Stromal cell of bone marrow (primary cell): ENCODE data around the gene NRN1L.
A peak's percentile ranks its signal among the peaks of the same experiment; 100 is the strongest.

Source experiments
- DNase-seq: peaks from one replicate; pipeline ENCODE4 v3.0.0-alpha.2; 2012; ENCODE audit warnings: low read depth

NRN1L gene

DNA sequence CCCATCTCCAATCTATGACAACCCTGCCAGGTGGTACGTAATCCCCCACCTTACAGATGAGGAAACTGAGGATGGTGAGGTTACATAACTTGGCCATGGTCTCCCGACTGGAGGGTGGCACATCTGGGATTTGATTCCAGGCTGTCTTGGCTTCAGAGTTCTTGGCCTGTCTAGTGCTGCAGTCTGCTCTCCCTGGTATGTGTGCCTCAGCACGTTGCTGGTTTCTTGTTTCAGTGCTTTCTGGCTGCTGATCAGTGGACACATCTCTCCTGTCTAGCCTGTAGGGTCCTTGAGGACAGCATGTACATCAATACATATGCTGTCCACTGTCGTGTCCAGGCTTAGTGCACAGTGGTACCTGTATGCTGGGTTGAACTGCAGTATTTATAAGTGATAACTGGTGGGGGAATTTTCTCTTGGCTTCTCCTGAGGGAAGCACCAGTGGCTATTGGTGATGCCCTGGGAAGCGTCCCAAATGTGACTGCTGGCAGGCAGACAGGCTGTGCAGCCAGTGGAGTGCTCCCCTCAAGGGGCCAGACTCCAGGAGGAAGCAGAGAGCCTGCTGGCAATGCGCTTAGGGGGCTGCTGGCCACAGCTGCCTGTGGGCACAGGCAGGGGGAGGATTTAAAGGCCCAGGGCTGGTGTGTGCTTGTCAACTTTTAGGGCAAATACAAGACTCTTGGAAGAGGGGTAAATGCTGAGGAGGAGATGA is 32.6 kb downstream of the NRN1L start:
- DNase-seq: no peak

DNA sequence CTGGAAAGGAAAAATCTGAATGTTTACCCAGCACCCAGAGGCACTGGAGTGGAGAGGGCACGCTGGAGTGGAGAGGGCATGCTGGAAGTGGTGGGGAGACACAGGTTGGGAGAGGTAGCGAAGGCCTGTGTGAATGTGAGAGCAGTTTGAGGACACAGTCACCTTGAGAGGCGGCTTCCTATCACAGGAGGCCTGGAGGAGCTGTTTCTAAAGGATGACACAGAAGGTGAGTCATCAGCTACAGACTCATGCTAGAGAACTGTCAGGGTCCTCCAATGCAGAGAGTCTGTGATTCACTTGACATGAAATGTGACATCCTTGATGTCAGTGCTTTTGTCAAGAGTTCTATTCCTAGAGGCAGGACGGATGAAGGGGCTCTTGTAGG is 33.2 kb downstream of the NRN1L start:
- DNase-seq: peak; percentile 62

DNA sequence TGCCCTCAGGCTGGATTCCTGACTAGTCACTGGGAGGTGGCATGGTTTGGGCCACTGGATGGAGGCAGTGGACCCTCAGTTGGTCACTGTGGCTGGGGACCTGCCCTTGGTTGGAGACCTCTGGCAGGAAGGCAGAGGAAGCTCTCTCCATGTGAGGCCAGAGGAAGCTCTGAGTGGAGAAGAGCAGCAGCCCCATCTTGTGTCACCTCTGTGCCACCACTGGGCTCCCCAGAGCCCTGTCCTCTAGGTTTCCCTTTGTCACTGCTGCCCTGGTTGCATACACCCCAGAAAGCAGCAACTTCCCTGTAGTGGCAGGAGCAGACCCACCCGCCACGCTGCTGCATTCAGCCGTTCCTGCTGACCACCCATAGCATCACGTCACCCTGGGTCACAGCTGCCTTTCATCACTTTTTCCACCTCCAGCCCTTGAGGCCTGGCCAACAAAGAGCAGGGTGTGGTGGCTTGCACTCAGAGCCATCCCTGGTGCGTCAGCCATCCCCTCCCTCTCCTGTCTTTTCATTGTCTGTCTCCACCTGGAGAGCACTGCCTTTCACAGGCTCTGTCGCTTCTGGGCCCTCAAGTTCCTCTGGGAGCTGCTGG is 35.0 kb downstream of the NRN1L start:
- DNase-seq: no peak

DNA sequence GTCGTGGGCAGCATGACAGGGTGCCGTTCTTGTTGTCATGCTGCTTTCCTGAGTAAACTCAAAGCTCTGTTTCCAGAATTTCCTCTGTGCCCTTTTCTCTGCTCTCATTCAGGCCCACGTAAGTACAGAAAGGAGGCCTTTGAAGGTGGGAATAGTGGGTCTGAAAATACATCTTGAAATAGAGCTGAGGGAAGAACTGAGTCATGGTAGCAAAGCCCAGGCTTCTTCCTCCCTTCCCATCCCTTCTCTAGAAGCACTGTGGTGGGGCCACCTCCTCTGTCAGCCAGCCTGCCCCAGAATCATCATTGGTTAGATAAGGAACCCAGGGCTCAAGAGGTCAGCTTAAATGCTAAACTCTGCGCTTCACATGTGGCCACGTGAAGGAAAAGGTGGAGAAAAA is 37.5 kb downstream of the NRN1L start:
- DNase-seq: no peak

DNA sequence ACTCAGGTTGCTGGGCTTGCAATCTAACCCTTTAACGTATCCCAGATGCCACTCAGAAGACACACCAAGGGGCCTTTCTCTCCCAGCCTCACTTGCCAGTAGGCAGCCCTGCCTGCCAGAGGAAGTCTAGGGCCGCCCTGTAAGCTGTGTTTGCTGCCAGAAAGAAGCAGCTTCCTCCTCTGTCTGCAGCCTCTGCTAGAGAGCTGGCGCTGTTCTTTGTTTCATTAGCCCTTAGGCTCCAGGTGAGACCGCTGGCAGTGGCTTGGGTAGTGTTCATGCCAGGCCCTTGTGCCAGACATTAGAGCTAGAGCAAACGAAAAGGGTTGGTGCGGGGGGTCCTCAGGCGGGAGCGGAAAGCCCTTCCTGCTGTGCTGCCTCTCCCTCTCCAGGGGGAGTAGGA is 38.1 kb downstream of the NRN1L start:
- no peak for DNase-seq

DNA sequence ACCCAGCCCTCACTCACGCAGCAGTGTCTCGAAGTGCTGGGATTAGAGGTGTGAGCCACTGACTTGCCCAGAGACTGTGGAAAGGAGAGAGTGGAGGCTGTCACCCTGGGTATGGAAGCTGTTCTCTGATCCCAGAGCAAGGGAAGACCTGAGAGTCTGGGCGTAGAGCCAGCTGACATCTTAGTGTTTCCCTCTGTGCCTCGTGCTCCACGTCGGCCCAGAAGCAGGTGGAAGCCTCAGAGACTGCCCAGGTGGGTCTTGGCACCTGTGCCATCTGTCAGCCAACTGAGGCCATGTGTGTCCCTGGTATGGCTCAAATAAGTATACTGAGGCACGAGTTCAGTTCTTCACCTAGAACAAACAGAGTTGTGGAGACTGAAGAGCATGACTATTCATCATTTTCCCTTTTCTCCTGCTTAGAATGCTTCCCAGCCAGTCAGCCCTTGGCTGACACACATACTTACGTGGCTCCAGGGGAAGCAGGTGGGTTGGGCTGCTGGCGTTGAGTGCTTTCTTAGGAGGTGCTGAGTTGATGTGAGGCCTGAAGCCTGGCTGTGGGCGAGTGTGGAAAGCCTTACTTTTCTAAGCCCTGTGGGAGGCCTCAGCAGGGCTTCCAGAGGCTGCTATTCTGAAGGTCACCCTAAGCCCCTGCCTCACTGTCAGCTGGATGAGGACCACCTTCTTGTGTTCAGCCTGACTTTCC is 38.9 kb downstream of the NRN1L start:
- DNase-seq: no peak

DNA sequence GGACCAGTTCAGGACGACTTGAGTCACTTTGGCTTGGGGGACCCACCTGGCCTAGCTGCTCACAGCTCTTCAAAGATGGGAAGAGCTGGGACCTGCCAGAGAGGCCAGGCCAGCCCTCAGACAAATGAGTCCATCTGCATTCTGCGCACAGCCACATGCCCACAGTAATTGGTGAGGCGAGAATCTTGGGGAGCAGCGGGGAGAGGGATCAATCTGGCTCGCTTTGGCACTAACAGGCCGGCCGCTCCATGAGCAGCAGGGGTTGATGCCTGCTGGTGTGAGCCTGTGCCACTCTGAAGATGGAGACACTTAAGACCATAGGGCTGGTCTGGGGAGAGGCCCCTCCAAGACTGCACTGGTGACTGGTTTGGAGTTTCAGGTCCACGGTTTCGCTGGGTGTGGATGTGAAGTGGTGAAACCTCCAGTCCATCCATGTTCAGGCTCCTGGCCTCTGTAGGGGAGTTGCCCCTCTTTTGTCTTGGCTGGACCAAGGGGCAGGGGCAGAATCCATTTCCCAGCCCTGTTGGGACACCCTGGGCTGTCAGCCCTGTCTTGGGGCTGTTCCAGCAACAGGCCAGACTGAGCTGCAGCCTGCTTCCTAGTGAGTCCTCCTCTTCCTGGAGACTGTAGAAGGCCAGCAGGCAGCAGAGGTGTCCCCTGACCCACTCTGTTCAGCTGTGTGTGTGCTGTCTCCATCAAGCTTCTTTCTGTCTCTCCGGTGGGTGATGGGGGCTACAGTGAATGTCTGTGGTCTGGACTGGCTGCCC is 39.6 kb downstream of the NRN1L start:
- no peak for DNase-seq

DNA sequence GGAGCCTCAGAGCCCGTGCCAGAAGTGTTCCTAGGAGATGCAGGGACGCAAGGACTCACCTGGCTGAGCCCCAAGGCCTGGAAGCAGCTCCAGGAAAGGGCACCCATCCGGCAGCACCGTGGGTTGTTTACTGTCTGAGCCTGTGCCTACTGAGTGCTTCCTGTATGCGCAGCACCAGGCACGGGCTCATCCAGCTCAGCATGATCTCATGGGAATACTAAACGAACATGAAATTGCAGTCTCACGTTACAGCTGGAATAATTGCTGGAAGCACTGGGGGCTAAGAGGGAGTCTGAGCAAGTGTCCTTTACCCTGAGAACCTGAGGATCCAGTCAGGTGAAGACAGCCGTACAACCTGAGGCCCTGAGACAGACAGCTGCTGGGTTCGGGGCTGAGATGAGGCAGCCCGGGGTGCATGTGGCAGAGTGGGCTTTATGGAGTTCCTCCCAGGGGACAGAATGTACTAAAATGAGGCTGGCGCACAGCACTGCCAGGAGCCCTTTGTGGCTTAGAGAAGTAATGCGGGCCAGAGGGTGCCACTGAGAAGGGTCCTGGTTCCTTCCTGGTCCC is 41.6 kb downstream of the NRN1L start:
- DNase-seq: no peak

DNA sequence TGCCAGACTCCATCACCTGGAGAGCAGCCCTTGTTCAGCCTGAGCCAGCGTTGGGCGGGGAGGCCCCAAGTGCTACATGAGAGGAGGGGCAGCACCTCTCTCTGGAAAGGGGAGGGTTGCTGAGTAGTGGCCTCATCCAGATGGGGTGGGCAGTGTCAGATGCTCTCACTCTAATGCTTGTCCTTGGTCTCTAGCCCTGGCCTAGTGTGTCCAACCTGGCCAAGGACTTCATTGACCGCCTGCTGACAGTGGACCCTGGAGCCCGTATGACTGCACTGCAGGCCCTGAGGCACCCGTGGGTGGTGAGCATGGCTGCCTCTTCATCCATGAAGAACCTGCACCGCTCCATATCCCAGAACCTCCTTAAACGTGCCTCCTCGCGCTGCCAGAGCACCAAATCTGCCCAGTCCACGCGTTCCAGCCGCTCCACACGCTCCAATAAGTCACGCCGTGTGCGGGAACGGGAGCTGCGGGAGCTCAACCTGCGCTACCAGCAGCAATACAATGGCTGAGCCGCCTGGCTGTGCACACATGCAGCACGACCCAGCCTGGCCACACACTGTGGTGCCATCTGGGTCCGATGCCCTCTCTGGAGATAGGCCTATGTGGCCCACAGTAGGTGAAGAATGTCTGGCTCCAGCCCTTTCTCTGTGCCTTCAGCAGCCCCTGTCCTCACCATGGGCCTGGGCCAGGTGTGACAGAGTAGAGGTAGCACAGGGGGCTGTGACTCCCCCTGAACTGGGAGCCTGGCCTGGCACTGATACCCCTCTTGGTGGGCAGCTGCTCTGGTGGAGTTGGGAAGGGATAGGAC is 42.7 kb downstream of the NRN1L start:
- no peak for DNase-seq

DNA sequence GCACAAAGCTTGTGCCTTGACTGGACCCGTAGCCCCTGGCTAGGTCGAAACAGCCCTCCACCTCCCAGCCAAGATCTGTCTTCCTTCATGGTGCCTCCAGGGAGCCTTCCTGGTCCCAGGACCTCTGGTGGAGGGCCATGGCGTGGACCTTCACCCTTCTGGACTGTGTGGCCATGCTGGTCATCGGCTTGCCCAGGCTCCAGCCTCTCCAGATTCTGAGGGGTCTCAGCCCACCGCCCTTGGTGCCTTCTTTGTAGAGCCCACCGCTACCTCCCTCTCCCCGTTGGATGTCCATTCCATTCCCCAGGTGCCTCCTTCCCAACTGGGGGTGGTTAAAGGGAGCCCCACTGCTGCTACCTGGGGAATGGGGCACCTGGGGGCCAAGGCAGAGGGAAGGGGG is 43.5 kb downstream of the NRN1L start:
- DNase-seq: no peak

DNA sequence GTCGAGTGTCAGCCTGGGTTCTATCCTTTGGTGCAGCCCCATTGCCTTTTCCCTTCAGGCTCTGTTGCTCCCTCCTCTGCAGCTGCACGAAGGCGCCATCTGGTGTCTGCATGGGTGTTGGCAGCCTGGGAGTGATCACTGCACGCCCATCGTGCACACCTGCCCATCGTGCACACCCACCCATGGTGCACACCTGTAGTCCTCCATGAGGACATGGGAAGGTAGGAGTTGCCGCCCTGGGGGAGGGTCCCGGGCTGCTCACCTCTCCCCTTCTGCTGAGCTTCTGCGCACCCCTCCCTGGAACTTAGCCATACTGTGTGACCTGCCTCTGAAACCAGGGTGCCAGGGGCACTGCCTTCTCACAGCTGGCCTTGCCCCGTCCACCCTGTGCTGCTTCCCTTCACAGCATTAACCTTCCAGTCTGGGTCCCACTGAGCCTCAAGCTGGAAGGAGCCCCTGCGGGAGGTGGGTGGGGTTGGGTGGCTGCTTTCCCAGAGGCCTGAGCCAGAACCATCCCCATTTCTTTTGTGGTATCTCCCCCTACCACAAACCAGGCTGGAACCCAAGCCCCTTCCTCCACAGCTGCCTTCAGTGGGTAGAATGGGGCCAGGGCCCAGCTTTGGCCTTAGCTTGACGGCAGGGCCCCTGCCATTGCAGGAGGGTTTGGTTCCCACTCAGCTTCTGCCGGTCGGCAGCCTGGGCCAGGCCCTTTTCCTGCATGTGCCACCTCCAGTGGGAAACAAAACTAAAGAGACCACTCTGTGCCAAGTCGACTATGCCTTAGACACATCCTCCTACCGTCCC is 44.1 kb downstream of the NRN1L start:
- no peak for DNase-seq

DNA sequence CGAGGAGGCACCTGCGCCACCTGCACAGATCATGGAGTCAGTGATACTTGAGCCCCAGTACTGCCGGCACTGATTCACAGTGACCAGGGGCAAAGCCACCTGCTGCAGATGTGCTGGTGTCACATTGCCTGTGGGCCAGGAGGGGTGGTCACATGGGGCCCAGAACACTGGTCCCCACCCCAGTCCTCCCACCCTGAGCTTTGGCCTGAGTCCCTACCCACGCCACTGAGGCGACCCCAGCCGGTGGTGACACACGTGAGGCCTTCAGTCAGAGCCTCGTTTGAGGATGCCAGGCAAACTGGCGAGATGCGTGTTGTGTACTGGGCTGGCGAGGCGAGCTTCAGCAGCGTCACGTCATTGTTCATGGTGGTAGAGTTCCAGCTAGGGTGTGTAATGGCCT is 45.5 kb downstream of the NRN1L start:
- no peak for DNase-seq

DNA sequence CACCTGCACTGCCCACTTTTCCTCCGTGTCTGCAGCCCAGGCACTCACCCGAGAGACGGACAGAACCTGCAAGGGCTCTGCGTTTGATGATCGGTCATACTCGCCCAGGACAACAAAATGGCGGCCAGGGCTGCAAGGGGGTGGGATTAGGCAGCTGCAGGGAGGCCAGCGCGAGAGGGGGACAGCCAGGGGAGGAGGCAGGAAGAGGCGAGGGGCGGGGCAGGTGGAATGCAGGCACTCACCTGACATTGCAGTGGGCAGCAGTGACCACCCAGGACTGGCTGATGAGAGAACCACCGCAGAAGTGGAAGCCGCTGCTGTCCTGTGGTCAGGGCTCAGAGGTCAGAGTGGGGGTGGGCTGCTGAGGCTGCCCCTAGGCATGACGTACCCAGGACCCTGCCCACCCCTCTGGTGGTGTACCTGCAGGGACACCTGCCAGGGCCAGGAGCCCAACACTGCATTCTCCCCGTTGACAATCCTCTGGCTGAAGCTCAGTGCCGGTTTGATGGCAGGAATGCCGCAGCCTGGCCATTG is 46.1 kb downstream of the NRN1L start:
- no peak for DNase-seq

DNA sequence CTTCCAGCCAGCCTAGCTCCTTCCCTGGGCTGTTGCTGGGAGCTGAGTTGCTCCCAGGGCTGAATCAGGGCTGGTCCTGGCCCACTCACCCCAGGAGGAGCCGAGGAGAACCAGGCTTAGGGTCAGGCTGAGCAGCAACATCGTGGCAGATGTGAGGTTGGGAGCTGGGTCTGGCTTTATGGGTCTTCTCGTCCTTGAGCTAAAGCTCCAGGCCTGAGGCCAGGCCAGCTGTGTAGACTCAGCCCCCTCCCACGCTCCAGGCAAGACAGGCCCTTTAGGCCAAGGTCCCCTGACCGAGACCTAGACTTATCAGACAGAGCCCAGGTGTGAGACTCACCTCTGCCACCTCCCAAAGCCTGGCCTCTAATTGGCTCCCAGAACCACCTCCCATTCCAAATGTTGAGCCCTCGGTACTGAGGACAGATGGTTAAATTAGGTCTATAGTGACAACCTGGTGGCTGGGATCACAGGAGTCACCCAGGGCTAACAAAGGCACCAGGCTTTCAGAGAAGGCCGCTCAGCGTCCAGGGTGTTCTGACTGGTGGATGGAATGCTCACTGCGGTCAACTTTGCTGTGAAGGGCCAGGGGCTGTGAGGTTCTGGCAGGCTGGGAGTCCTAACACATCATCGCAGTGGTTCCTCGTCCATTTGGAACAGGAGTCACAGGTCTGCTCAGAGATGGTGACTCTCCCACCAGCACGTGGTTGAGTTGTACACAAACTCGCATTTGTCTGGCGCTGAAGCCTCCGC is 47.2 kb downstream of the NRN1L start, which contains the start of gene CTRL:
CTRL (minus strand) TSS at position 151 of the 750 bp plus-strand sequence; CDS start at position 141, 10 bp downstream.
- DNase-seq: no peak

DNA sequence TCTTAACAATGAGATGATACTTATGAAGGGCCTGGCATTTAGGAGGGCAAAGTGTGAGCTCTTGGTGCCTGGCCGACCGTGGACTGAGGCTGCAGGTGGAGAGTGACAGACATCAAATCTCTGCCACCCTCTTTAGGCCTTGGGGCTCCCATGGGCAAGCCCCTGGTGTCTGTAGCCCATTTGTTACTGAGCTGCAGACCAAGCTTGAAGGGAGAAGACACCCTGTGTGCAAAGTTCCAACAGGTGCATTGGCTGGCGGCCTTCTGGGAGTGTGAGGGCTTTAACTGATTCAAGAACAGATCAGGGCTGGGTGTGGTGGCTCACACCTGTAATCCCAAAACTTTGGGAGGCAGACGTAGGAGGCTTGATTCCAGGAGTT is 47.8 kb downstream of the NRN1L start:
- no peak for DNase-seq

DNA sequence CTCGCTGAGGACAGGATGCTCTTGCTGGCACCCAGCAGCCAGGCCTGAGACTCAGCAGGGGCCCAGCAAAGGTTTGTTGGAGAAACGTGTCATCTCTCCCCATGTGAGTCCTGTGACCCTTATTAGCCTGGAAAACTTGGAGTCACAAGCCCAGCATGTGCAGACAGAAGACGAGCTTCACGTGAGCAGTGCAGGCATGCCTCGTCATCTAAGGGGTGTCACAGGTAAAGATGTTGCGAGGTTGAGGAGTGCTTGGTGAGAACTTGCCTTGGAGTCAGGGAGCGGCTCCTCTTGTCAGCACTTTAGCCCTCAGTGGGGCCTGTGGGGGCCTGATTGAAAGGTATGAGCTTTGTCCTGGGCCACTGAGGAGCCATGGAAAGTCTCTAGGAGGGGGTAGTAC is 49.1 kb downstream of the NRN1L start:
- DNase-seq: no peak

DNA sequence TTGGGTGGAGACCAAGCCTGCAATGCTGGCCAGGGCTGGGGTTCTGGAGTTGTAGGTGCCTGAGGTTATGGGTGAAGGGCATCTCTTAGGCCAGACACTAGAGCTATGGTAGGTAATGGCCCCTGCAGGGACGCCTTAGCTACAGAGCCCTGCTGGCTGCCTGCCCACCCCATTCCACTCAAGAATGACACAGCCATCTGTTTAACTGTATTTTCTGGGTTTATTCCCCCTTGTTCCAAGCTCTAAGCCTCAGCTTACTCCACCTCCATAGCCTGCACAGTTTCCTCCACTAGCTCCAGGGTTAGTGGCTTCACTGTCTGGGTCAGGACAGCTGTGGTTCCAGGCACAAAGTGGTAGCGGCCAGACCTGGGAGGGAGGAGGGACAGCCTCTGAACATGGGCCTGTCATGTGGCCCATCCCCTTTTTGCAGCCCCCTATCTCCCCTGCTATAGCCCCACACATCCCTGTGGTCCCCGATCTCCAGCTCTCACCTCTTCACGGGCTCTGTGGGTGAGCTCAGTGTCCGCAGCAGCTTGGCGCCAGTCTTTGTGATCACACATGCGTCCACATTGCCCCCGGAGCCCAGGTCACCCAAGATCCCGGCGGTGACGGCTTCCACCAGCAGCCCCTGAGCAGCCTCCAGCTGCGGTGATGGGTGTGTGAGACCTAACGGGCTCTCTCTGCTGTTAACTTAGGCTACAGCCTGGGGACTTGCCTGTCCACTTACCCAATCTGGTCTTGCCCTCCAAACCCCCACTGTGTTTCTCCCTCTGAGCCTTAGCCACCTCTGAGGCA is 49.8 kb downstream of the NRN1L start:
- no peak for DNase-seq

DNA sequence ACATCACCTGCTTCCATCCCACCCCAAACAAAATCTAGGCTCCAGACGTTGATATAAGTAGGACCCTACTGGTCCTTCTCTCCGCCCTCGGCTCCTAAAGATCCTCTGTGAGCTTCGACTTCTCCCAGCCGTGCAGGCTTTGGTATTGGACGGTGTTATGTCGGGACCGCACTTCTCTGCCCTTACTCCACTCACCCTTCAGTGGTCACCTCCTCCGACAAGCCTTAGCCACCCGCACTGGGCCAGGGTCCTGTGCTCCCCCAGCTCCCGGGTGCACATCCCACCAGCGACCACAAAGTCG is 50.4 kb downstream of the NRN1L start:
- no peak for DNase-seq
